SJCRH30 (cell line): Measurements from ENCODE around the gene CYP3A7. TPM values are rescaled to one million over a fixed set of nuclear protein-coding genes. Genes with fewer than 3 reads are reported as not detected.
"Not testable (repeated sequence)": the region's sequence is repeated elsewhere in the genome, so short reads cannot be mapped to it uniquely, and the experiment has no call there.

ENCODE experiments used
- DNase-seq, 2 experiments: peaks; one replicate each; pipeline ENCODE4 v3.0.0-alpha.2; 2015 to 2020
- H3K27ac ChIP-seq: fragments of 250-450 bp; sonication (Bioruptor Pico); 2 replicates; pipeline ENCODE4 v1.5.1; 2020; ENCODE audit warnings: mild to moderate bottlenecking, moderate library complexity
- H3K27me3 ChIP-seq: fragments of 250-450 bp; sonication (Bioruptor Pico); 2 replicates; pipeline ENCODE4 v1.5.1; 2020; ENCODE audit warnings: mild to moderate bottlenecking, moderate library complexity
- H3K36me3 ChIP-seq: fragments of 250-450 bp; sonication (Bioruptor Pico); 2 replicates; pipeline ENCODE4 v1.5.1; 2020; ENCODE audit warnings: mild to moderate bottlenecking, moderate library complexity
- H3K4me1 ChIP-seq: fragments of 250-450 bp; sonication (Bioruptor Pico); 2 replicates; pipeline ENCODE4 v1.5.1; 2020; ENCODE audit warnings: mild to moderate bottlenecking, moderate library complexity
- H3K4me3 ChIP-seq: fragments of 250-450 bp; sonication (Bioruptor Pico); 2 replicates; pipeline ENCODE4 v1.5.1; 2020; ENCODE audit warnings: mild to moderate bottlenecking, moderate library complexity
- H3K9me3 ChIP-seq: fragments of 250-450 bp; sonication (Bioruptor Pico); replicated peaks from 2 replicates; pipeline ENCODE4 v1.5.1; 2020; ENCODE audit warnings: mild to moderate bottlenecking, moderate library complexity
- total RNA-seq: library from RNA; depleted of rRNA; stranded (reverse); fragments of >200 nt; shearing (Covaris generic); gene quantifications from 2 replicates; pipeline ENCODE4 v1.2.3, GENCODE V29; 2014

The CYP3A7 gene
- total RNA-seq, 1 experiment from 2014 or later: 0.12 TPM

DNA sequence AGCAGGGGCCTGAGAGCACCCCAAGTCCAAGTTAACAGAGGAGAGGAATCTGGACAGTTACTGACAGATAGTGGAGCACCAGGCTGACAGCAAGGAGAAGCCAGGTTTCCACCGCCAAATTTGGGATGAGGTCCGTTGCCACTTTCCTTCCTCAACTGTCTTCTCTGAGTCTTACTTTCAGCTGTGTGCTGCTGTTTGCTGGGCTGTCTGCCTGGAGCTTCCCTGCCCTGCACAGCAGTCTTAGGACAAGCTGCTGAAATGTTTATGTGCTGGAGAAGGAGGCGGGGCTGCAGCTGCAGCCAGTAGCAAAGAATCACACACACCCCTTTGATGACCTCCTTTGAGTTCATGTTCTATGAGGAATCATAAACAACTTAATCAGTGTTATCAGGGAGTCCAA, 17.4 kb upstream of the CYP3A7 start:
- DNase-seq: peak in 1 of 2 experiments; percentile 14
- Histone ChIP-seq H3K36me3 (no peaks in the 10 kb centered on the region), H3K4me1 (peaks cover 8% of the 10 kb centered on the region; the same call in 1 of the 2 replicates)

DNA sequence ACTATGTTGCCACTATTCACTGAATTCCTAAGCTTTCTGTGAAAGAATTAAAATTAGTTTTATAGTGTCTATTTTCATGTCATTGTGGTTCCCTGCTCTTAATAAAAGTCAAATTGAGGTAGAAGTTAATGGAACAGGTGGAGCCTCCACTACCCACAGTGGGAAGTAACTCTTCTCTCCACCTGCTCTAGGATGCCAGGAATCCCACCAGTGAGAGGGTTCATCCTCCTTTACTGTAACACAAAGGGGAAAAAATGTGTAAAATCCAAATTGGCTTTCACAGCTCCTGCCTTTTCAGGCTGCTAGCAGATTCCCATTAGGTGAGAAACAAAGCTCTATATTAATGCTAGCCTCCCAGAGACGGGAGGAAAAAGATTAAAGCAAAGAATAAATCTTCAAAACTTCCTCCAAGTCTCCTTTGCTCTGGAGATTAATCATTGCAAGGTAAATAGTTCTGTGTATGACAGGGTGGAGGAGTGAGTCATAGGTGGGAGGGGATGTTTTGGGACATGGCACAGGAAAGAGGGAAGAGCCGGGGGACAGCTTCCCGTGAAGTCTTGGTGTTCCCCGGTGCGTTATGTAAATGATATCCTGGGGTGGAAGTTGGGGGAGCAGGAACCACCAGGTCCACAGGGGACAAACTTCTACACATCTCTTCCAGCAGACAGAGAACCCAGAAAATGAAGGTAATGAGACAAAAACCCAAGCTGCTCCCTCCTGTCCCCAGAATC, 16.5 kb upstream of the CYP3A7 start:
- not testable (repeated sequence) for H3K27me3 ChIP-seq, H3K9me3 ChIP-seq, DNase-seq, H3K27ac ChIP-seq, H3K4me3 ChIP-seq, H3K4me1 ChIP-seq, H3K36me3 ChIP-seq

More for the DNA sequence above, 17.4 kb upstream of the CYP3A7 start:
- Histone ChIP-seq H3K9me3 (no peaks in the 10 kb centered on the region), H3K27me3 (no peaks in the 10 kb centered on the region), H3K27ac (no peak overlapping the region), H3K4me3 (no peak overlapping the region)

DNA sequence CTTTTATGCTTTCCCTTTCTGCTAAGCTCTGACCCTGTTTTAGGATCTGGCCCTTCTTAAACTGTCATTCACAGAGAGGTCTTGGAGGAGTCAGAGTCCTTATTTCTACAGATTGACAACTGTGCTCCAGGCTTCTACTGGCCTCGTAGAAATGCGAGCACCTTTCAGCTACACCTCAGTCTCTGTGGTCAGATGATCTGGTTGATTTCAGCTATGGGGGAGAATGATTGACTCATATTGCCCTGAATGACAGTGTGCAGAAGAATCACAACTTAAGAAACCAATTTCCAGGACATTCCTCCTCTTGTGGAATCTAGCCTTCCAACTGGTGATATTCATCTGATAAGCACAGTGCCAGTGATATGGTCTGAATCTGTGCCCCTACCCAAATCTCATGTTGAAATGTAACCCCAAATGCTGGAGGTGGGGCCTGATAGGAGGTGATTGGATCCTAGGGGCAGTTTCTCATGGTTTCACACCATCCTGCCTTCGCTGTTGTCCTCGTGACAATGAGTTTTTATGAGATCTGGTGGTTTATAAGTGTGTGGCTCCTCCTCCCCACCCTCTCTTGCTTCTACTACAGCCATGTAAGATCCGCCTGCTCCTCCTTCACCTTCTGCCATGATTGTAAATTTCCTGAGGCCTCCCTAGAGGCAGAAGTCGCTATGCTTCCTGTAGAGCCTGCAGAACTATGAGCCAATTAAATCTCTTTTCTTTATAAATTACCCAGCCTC, 14.0 kb upstream of the CYP3A7 start:
- Histone ChIP-seq H3K4me1 (peaks cover 8% of the 10 kb centered on the region; the same call in 1 of the 2 replicates), H3K9me3 (no peaks in the 10 kb centered on the region; the same call in 1 of the 2 replicates), H3K36me3 (no peaks in the 10 kb centered on the region), H3K27ac (no peak overlapping the region), H3K27me3 (no peaks in the 10 kb centered on the region), H3K4me3 (no peak overlapping the region)
- DNase-seq: no peak

DNA sequence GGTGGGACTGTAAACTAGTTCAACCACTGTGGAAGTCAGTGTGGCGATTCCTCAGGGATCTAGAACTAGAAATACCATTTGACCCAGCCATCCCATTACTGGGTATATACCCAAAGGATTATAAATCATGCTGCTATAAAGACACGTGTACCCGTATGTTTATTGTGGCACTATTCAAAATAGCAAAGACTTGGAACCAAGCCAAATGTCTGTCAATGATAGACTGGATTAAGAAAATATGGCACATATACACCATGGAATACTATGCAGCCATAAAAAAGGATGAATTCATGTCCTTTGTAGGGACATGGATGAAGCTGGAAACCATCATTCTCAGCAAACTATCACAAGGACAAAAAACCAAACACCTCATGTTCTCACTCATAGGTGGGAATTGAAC, 11.9 kb upstream of the CYP3A7 start:
- not testable (repeated sequence) for H3K27ac ChIP-seq, H3K9me3 ChIP-seq, H3K36me3 ChIP-seq, H3K4me1 ChIP-seq, DNase-seq, H3K27me3 ChIP-seq, H3K4me3 ChIP-seq

DNA sequence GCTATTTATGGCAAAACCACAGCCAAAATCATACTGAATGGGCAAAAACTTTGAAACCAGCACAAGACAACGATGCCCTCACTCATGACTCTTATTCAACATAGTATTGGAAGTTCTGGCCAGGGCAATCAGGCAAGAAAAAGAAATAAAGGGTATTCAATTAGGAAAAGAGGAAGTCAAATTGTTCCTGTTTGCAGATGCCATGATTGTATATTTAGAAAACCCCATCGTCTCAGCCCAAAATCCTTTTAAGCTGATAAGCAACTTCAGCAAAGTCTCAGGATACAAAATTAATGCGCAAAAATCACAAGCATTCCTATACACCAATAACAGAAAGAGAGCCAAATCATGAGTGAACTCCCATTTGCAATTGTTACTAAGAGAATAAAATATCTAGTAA, 10.4 kb upstream of the CYP3A7 start:
- not testable (repeated sequence) for DNase-seq, H3K27me3 ChIP-seq, H3K4me3 ChIP-seq, H3K9me3 ChIP-seq, H3K36me3 ChIP-seq, H3K27ac ChIP-seq, H3K4me1 ChIP-seq

DNA sequence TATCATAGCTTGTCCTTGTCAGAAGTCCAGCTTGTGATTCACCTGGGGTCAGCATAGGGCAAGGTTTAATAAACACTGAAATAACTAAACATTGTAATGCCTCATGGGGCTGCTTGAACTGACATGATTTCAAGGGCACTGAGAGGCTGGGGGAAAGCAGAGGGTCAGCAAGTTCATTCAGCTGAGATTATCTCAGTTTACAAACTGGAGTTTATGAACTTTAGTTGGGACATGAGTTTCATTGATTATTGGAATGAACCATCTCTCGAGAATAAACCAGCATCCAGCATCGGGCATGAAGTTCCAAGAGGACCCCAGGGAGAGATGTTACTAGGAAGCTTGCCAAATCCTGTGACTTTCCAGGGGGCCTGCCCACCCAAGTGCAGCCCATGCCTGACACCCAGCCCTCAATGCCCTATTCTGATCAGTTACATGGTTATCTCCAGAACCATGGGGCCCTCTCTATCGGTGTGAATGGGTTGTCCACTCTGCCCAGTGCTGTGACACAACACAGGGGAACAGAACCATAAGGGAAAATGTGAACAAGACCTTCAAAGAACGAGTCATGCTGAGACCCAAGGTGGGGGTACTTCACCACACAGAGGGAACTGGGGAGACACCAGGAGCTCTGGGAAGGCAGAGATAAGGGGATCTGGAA, 7.9 kb upstream of the CYP3A7 start:
- no peak overlapping the region for H3K4me3 ChIP-seq
- no peak for DNase-seq
- no peaks in the 10 kb centered on the region; the same call in 1 of the 2 replicates for H3K9me3 ChIP-seq
- no peaks in the 10 kb centered on the region; the same call in 1 of the 2 replicates for H3K4me1 ChIP-seq
- no peaks in the 10 kb centered on the region for H3K36me3 ChIP-seq
- H3K27me3 ChIP-seq: no peaks in the 10 kb centered on the region
- no peak overlapping the region for H3K27ac ChIP-seq

DNA sequence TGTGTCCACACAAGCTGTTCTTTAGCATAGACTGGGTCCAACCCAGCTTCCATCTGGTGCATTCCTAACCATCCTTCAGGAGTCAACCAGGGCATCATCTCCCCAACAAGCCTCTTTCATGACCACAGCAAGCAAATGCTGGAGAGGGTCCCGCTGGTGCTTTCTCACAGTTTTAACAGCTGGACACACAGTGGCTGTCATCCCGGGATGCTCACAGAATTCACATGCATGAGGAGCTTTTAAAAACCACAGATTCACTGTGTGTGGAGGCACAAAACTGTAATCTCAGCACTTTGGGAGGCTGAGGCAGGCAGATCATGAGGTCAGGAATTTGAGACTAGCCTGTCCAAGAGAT, 6.4 kb upstream of the CYP3A7 start:
- Histone ChIP-seq H3K27ac (no peak overlapping the region), H3K27me3 (no peaks in the 10 kb centered on the region), H3K4me3 (no peak overlapping the region), H3K36me3 (no peaks in the 10 kb centered on the region), H3K9me3 (no peaks in the 10 kb centered on the region; the same call in 1 of the 2 replicates), H3K4me1 (no peaks in the 10 kb centered on the region; the same call in 1 of the 2 replicates)
- peak; percentile 34 for DNase-seq

DNA sequence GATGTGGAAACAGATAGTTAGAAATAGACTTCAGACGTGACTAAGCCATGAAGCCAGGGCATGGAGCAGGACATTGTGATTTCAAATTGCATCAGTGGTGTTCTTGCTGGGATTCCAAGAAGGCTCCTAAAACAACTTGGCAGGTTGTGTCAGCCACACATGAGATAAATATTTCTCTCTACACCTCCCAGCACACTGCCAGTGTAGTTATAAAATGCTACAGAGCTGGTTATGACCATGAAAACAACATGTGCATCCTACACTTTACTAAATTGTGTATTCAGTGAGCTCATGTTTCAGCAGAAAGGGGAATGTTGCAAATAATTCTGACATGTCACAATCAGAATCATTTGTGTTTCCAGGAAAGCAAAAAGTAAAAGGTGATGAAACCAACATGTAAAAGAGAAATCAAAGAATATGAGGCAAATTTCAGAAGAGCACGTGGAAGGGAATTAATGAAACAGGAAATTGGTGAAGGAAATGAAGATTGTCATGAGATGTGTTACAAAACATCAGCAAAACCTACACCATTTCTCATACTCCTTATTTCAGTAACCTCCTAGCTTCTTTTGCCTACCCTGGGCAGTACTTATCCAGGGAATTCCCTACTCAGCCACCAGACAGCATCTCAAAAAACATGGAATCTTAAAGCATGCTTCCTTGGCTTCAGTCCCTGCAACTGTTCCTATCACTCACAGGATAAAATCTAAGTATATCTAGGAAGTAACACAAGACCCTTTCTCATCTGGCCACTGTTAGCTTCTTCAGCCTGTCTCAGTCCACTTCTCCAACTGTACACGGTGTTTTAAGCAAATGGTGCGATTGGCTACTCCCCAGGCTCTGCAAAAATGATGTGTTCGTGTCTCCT, 5.8 kb upstream of the CYP3A7 start:
- peak; percentile 14 to 60 for DNase-seq
- no peak overlapping the region for H3K27ac ChIP-seq

DNA sequence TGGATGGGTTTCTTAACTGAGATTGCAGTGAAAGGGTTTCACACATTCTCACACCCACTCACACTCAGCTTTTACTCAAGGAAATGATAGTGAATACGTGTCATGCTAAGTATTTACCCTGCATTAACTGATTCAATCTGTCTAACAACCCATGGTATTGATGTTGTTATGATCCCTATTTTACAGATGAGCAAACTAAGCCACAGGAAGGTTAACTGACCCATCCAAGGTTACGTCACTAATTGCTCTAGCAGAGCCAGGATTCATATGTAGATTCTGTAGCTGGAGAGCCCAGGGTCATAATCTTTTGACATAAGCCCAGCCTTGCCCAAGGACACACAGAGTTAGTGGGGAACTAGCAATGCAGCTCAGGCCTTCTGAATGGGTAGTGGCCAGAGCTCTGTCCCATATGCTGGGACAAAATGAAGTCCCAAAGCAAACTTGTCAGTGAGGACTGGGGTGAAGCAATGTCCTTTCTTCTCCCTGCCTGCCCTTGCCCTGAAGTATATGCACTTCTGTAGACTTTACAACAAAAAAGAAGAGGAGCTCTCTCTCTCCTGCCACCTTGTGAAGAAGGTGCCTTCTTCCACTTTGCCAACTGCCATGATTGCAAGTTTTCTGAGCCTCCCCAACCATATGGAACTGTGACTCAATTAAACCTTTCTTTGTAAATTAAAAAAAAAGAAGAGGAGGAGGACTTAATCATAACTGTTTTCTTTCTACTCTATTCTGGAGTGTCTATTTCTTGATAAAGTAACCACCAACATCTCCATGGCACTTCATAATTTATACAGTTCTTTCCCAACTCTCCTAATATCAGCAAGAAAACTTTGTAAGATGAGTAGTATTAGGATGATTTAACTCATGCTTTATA, 4.9 kb upstream of the CYP3A7 start:
- no peak overlapping the region for H3K4me3 ChIP-seq
- no peaks in the 10 kb centered on the region for H3K27me3 ChIP-seq
- no peaks in the 10 kb centered on the region; the same call in 1 of the 2 replicates for H3K4me1 ChIP-seq
- no peak overlapping the region for H3K27ac ChIP-seq
- no peaks in the 10 kb centered on the region; the same call in 1 of the 2 replicates for H3K9me3 ChIP-seq
- DNase-seq: no peak
- H3K36me3 ChIP-seq: no peaks in the 10 kb centered on the region

More for the DNA sequence above, 5.8 kb upstream of the CYP3A7 start:
- Histone ChIP-seq H3K4me3 (no peak overlapping the region), H3K4me1 (no peaks in the 10 kb centered on the region; the same call in 1 of the 2 replicates), H3K9me3 (no peaks in the 10 kb centered on the region; the same call in 1 of the 2 replicates), H3K36me3 (no peaks in the 10 kb centered on the region), H3K27me3 (no peaks in the 10 kb centered on the region)

DNA sequence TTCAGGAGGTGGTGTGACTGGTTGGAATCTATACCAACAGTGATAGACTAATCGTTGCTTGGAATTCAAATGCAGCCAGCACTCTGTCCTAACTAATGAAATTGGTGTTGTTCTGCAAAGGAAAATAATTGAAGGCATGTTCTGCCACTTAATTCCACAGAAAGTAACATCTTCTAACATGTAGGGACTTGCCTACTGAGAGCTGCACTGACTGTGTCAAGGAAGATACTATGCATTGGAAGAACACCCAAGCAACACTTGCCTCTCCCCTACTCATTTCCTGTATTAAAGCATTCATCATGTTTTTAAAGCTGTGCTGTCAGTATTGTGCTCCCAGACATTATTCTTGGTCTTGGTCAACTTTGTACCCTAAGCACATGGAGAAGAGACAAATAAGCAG, 2.7 kb upstream of the CYP3A7 start:
- H3K4me1 ChIP-seq: no peaks in the 10 kb centered on the region; the same call in 1 of the 2 replicates
- H3K36me3 ChIP-seq: no peaks in the 10 kb centered on the region
- no peak overlapping the region for H3K27ac ChIP-seq
- DNase-seq: no peak
- no peak overlapping the region for H3K4me3 ChIP-seq
- peaks cover 6% of the 10 kb centered on the region; the same call in 1 of the 2 replicates for H3K27me3 ChIP-seq
- H3K9me3 ChIP-seq: no peaks in the 10 kb centered on the region; the same call in 1 of the 2 replicates

DNA sequence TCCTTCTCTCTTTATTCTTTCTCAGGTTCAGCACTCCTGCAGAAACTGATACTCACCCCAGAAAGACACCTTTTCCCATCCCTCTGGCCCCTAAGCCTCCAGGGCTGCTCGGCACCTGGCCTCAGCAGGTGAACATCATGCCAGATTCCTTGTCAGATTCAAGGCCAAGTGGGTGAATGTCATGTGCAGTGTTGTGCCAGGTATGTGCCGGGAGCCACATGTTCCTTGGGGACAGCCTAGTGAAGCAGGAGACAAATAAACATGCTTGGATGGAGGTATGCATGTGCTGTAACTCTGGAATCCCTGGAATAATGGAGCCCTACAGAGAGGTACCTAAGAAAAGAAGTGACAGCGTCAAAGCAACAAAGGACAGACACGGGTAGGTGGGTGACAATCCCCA, 1.7 kb upstream of the CYP3A7 start:
- not testable (repeated sequence) for H3K27me3 ChIP-seq, H3K27ac ChIP-seq, H3K36me3 ChIP-seq, H3K9me3 ChIP-seq, H3K4me3 ChIP-seq, DNase-seq, H3K4me1 ChIP-seq

DNA sequence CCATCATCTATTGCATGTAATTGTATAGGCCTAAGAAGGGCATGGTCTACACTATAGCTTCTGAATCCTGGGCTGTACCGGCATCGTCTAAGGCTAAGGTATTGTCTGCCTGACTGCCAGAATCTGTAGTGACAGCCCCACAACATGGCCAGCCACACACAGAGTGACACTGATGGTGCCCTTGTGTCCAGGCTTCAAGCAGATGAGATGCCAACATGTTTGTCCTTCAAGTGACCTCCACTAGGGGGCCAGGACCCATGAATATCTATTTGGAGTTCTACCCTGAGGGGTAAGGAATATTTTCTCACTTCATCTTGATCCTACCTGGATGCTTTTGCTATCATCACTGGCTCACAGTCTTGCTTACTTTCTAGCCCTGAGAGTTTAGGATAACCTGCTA, 1.5 kb downstream of the CYP3A7 start:
- H3K9me3 ChIP-seq: no peaks in the 10 kb centered on the region
- peak; percentile 10 to 36 for DNase-seq
- H3K27ac ChIP-seq: no peak overlapping the region
- no peak overlapping the region for H3K4me3 ChIP-seq
- no peaks in the 10 kb centered on the region for H3K36me3 ChIP-seq
- H3K4me1 ChIP-seq: no peaks in the 10 kb centered on the region
- peaks cover 6% of the 10 kb centered on the region; the same call in 1 of the 2 replicates for H3K27me3 ChIP-seq

DNA sequence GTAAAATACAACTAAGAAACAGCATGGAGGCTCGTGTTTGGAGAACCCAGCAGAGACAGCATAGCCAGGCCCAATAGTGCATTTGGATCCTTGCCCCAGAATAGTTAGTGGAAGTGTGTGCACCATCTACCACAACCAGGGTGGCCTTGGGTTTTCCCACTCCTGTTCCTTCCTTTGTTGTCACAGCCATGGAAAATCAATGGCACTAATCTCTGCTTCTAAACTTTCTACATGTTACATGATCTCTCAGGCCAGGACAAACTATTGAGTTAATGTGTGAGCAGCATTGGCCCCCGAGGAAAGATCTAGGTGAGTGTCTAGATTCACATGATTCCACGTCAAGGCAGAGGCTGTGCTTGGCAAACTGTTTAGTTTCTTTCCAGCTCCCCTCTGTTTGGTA, 2.0 kb downstream of the CYP3A7 start:
- no peak for DNase-seq
- Histone ChIP-seq H3K4me3 (no peak overlapping the region), H3K27ac (no peak overlapping the region), H3K27me3 (peaks cover 6% of the 10 kb centered on the region; the same call in 1 of the 2 replicates), H3K4me1 (no peaks in the 10 kb centered on the region), H3K36me3 (no peaks in the 10 kb centered on the region), H3K9me3 (no peaks in the 10 kb centered on the region)
